ENCODE measurements around the gene MRPS27.

DNA sequence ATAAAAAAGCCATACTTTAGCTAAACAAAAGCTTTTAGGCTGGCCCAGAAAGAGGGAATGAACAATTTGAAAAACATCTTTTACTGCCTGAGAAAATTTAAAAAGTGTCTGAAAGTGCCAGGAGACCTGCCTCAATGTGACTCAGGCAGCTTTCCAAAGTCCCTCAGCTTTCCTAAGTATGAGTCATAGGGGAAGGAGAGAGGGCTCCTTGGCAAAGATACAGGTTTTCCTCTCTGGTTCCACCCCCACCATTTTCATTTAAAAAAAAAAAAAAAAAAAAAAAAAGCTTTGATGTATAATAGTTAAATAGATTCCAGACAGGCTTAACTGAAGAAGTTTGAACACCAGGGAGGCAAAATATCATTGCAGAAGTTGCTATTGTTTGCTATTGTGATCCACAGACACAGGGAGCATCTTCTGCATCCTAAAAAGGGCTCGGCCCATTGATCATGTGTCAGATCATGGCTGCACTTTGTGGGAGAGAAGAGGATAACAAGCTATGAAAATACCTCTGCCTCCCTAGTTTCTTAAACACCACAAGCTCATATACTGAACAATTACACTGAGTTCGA, 71.5 kb downstream of the MRPS27 start:
- TF ChIP-seq, protein P1, sequence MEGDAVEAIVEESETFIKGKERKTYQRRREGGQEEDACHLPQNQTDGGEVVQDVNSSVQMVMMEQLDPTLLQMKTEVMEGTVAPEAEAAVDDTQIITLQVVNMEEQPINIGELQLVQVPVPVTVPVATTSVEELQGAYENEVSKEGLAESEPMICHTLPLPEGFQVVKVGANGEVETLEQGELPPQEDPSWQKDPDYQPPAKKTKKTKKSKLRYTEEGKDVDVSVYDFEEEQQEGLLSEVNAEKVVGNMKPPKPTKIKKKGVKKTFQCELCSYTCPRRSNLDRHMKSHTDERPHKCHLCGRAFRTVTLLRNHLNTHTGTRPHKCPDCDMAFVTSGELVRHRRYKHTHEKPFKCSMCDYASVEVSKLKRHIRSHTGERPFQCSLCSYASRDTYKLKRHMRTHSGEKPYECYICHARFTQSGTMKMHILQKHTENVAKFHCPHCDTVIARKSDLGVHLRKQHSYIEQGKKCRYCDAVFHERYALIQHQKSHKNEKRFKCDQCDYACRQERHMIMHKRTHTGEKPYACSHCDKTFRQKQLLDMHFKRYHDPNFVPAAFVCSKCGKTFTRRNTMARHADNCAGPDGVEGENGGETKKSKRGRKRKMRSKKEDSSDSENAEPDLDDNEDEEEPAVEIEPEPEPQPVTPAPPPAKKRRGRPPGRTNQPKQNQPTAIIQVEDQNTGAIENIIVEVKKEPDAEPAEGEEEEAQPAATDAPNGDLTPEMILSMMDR (IDR thresholded peaks at IDR 0.05 in 8 of 11, conservative IDR thresholded peaks at IDR 0.05 in 3 of 11), result no peak
- TF ChIP-seq POLR2A (IDR thresholded peaks at IDR 0.05) (no peak), POLR2AphosphoS5 (IDR thresholded peaks at IDR 0.05) (no peak)

Measured in spleen (tissue), 7 donors.